Measurements from ENCODE around the gene SIGLEC8.
A peak's percentile ranks its signal among the peaks of the same experiment; 100 is the strongest.
"Not testable (repeated sequence)": the region's sequence is repeated elsewhere in the genome, so short reads cannot be mapped to it uniquely, and the experiment has no call there.

Gene SIGLEC8

DNA sequence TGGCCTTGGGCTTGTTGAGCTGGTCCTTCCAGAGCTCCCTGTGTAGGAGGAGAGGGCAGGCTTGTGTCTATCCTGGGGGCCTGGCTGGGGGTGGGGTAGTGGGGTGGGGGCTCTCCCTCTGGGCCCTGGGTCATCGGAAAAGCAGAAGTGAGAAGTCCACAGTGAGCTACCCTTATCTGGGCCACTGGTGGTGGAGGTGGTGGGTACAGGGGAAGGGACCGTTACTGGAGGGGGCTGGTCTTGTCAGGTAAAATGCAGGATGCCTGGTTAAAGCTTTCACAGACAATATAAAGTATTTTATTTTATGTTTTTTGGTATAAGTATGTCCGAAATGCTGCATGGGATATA is 40.5 kb downstream of the SIGLEC8 start:
- no peaks in the 10 kb centered on the region; the same call in none of the 2 replicates for H3K36me3 ChIP-seq (ENCODE audit: control insufficient read depth, insufficient read depth, low read length)
- TF ChIP-seq, protein P1, sequence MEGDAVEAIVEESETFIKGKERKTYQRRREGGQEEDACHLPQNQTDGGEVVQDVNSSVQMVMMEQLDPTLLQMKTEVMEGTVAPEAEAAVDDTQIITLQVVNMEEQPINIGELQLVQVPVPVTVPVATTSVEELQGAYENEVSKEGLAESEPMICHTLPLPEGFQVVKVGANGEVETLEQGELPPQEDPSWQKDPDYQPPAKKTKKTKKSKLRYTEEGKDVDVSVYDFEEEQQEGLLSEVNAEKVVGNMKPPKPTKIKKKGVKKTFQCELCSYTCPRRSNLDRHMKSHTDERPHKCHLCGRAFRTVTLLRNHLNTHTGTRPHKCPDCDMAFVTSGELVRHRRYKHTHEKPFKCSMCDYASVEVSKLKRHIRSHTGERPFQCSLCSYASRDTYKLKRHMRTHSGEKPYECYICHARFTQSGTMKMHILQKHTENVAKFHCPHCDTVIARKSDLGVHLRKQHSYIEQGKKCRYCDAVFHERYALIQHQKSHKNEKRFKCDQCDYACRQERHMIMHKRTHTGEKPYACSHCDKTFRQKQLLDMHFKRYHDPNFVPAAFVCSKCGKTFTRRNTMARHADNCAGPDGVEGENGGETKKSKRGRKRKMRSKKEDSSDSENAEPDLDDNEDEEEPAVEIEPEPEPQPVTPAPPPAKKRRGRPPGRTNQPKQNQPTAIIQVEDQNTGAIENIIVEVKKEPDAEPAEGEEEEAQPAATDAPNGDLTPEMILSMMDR (IDR thresholded peaks at IDR 0.05; ENCODE audit: insufficient read depth, low read length, poor library complexity, severe bottlenecking) = no peak
- no peaks in the 10 kb centered on the region for H3K27me3 ChIP-seq (replicated peaks; ENCODE audit: control insufficient read depth, insufficient read depth, low read length)
- H3K4me3 ChIP-seq (replicated peaks; ENCODE audit: low read depth, low read length) = peak overlapping the region; percentile 53
- DNase-seq (ENCODE audit: extremely low read depth, insufficient read length) = no peak

DNA sequence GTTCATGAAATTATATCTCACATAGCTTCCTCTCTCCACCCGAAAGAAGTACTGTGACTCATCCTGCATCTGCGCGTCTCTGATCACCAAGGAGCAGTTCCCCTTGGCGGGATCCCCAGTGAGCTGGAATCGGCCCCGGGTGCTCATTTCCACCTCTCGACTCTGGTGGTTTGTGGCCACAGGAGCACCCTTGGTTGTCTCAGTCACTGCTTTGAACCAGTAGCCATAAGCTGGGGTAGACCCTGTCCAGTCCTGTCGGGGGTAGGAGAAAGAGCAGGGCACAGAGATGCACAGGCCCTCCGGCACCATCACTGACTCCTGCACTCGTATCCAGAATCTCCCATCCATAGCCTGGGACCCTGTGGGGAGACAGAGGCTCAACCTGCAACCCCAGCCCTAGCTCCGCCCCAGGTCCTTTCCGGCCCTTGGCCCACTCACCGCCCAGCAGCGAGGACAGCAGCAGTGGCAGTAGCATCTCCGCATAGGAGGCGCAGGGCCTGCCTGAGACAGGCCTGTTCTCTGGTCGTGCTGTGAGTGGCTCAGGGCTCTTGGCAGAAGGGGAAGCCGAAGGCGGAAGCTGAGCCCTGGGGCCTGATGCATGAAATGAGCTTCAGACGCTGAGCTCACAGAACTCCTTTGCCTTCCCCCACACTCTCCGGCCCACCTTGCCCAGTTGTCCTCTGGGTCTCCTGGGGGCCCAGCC is 41.0 kb downstream of the SIGLEC8 start, which contains the start of gene SIGLEC10:
Gene SIGLEC10, minus strand, starts transcription at position 536 of the 703 bp plus-strand sequence. Its CDS starts 61 bp downstream, at position 475.
- TF ChIP-seq, protein P1 (IDR thresholded peaks at IDR 0.05; ENCODE audit: insufficient read depth, low read length, poor library complexity, severe bottlenecking) = no peak
- DNase-seq (ENCODE audit: extremely low read depth, insufficient read length) = peak; percentile 80
- H3K4me3 ChIP-seq (replicated peaks; ENCODE audit: low read depth, low read length) = peak within 1 kb of the TSS; percentile 53

DNA sequence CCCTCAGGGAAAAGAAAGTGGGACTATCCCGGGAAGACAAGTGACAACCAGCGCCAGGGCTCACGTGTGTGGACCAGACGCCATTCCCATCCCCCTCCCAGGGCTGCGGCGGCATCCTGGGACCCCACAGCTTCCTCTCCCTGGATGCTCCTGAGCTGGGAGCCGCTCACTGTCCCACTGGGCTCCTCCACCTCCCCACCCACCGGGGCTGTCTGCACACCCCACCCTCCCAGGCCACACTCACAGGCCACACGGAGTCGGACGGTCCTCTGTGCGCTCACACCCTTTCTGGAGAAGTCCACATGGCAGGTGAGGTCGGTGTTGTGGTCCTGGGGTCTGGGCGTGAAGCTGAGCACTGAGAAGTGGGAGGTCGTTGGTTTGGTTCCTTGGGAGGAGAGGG is 41.8 kb downstream of the SIGLEC8 start:
- peak overlapping the region; percentile 53 for H3K4me3 ChIP-seq (replicated peaks; ENCODE audit: low read depth, low read length)
- not testable (repeated sequence) for H3K36me3 ChIP-seq (ENCODE audit: control insufficient read depth, insufficient read depth, low read length); H3K27me3 ChIP-seq (replicated peaks; ENCODE audit: control insufficient read depth, insufficient read depth, low read length); DNase-seq (ENCODE audit: extremely low read depth, insufficient read length)

More for the DNA sequence above, 41.0 kb downstream of the SIGLEC8 start, which contains the start of gene SIGLEC10:
- Histone ChIP-seq H3K36me3 (ENCODE audit: control insufficient read depth, insufficient read depth, low read length) (no peaks in the 10 kb centered on the region; the same call in none of the 2 replicates), H3K27me3 (replicated peaks; ENCODE audit: control insufficient read depth, insufficient read depth, low read length) (no peaks in the 10 kb centered on the region)

DNA sequence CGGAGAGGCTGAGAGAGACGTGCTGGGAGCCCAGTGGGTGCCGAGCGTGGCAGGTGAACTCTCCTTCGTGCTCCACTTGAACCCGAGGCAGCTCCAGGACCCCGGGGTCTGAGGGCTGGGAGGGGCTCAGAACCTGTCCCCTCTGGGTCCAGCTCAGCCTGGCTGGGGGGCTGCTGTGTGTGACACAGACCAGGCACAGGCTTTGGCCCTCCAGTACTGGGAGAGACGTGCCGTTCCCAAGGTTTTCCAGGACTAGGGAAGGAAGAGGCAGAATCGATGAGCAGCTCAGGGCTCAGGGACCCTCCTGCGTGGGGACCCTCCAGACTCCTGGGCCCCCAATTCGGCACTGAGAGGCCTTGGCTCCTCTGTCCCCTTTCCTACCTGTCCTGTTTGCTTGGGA is 43.1 kb downstream of the SIGLEC8 start:
- DNase-seq (ENCODE audit: extremely low read depth, insufficient read length) = no peak
- Histone ChIP-seq H3K36me3 (ENCODE audit: control insufficient read depth, insufficient read depth, low read length) (no peaks in the 10 kb centered on the region; the same call in none of the 2 replicates), H3K27me3 (replicated peaks; ENCODE audit: control insufficient read depth, insufficient read depth, low read length) (no peaks in the 10 kb centered on the region), H3K4me3 (replicated peaks; ENCODE audit: low read depth, low read length) (no peak overlapping the region)
- TF ChIP-seq, protein P1 (IDR thresholded peaks at IDR 0.05; ENCODE audit: insufficient read depth, low read length, poor library complexity, severe bottlenecking) = no peak

DNA sequence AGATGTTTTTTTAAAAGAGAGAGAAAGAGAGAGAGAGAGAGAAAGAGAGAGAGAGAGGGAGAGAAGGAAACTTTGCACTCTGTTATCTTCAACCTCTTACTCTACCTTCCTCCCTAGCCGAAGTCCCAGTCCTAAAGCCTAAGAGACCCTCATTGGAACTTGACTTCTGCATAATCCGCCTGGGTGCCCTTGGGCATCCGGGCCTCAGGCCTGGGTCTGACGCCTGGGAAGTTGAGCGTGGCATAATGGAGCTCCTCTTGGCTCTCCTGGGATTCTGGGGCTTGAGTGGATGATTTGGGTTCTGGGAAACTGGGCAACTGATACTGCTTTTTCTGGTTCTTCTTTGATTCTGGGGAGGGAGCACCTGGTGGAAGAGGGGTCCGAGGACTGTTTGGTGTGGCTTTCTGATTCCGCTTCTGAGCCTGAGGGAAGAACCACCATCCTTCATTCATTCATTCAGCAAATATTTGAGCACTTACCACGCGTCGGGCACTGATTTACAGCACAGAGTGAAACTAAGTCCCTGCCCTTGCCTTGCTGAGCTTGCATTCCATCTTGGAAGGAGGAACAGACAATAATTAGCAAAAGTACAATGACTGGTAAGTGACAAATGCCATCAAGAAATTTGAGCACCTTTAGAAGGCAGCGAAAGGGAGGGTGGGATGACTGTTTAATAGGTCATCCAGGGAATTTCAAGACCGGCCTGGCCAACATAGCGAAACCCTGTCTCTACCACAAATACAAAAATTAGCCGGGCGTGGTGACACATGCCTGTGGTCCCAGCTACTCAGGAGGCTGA is 47.1 kb downstream of the SIGLEC8 start:
- TF ChIP-seq, protein P1 (IDR thresholded peaks at IDR 0.05; ENCODE audit: insufficient read depth, low read length, poor library complexity, severe bottlenecking) = no peak
- no peak for DNase-seq (ENCODE audit: extremely low read depth, insufficient read length)
- Histone ChIP-seq H3K4me3 (replicated peaks; ENCODE audit: low read depth, low read length) (no peak overlapping the region), H3K27me3 (replicated peaks; ENCODE audit: control insufficient read depth, insufficient read depth, low read length) (no peaks in the 10 kb centered on the region), H3K36me3 (ENCODE audit: control insufficient read depth, insufficient read depth, low read length) (no peaks in the 10 kb centered on the region; the same call in none of the 2 replicates)

DNA sequence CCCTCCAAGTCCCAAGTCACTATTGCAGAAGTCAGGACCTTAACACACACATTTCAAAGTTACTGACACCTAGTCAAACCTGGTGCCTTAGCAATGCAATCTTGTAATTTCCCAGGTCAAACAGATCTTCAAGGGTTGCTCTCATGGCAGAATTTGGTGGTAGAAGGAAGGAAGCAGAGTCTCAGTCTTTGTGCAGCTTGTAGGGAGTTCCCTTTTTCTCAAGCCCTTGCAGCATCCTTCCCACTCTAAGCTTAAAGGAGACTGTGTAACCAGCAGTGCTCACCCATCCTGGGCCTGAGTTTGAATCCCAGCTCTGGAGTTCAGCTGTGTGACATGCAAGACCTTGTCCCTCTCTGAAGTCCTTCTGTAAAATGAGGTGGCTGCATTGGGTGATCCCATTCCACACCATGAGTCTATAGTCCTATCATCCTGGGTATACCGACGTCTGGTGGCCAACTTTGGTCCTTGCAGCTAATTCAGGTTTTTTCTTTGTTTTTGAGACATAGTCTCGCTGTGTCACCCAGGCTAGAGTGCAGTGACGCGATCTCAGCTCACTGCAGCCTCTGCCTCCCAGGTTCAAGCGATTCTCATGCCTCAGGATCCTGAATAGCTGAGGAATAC is 50.6 kb downstream of the SIGLEC8 start:
- DNase-seq (ENCODE audit: extremely low read depth, insufficient read length) = no peak
- no peaks in the 10 kb centered on the region; the same call in 1 of the 2 replicates for H3K36me3 ChIP-seq (ENCODE audit: control insufficient read depth, insufficient read depth, low read length)
- TF ChIP-seq, protein P1 (IDR thresholded peaks at IDR 0.05; ENCODE audit: insufficient read depth, low read length, poor library complexity, severe bottlenecking) = peak; percentile 77
- H3K4me3 ChIP-seq (replicated peaks; ENCODE audit: low read depth, low read length) = no peak overlapping the region
- no peaks in the 10 kb centered on the region for H3K27me3 ChIP-seq (replicated peaks; ENCODE audit: control insufficient read depth, insufficient read depth, low read length)
